NCI-H345 treated with DMSO at 0.1 percent for 48 hours (cell line): ENCODE measurements around the gene PLXNB3.

ENCODE experiments used
- DNase-seq: peaks from one replicate; lab custom pipeline; 2025; ENCODE audit not compliant: unreplicated experiment; lab: John Stamatoyannopoulos, UW

The PLXNB3 gene

DNA sequence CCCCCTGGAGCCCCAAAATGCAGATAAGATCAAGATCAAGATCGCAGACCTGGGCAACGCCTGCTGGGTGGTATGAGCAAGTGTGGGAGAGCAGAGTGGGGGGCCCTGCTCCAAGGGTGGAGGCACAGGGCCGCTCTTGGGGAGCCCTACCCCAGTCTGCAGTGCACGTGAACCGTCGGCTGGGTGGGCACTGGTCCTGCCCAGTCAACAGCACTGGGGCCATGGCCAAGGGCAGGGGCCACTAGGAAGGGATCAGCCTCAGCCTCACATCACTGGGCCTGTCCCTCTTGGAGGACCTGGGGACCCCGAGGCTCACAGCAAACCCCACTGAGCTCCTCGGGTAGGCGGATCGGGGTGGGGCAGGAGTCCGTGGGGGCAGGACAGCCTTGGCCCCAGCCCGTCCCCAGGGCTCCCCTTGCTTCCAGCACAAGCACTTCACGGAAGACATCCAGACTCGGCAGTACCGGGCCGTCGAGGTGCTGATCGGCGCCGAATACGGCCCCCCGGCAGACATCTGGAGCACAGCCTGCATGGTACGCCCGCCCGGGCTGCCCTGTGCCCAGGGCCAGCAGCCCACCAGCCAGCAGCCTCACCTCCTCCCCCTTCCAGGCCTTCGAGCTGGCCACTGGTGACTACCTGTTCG is 20.4 kb downstream of the PLXNB3 start:
- DNase-seq, result no peak

DNA sequence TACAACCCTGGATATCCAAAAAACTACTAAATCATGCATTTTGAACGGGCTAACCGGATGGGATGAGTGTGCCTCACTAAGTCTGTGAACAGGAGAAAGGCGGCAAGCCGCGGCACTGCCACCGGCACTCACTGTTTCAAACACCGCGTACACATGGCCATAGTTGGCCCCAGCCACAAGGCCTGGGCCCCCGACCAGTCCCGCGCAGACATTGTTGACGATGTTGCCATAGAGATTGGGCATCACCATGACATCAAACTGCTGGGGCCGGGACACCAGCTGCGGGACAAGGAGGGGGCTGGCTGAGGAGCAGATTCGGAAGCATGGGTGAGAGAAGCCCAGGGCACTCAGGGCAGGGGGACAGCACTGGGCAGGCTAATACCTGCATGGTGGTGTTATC is 22.6 kb downstream of the PLXNB3 start:
- DNase-seq, result no peak

DNA sequence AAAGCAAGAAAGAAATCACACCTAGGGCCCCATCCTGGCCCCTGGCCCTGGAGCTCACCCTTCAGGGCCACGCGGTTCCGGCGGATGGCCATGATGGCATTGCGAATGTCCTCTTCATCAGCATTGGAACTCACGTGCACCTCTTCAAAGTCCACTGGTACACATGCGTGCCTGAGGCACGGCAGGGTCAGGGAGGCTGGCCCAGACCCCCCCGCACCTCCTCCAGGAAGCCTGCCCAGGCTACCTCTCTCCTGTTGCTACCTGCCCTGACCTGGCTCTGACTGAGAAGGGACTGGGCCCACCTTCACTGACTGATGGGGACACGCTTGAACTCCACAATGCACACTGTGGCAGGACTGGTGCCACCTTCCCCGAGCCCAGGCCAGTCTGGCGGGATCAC is 25.6 kb downstream of the PLXNB3 start:
- DNase-seq, result no peak

DNA sequence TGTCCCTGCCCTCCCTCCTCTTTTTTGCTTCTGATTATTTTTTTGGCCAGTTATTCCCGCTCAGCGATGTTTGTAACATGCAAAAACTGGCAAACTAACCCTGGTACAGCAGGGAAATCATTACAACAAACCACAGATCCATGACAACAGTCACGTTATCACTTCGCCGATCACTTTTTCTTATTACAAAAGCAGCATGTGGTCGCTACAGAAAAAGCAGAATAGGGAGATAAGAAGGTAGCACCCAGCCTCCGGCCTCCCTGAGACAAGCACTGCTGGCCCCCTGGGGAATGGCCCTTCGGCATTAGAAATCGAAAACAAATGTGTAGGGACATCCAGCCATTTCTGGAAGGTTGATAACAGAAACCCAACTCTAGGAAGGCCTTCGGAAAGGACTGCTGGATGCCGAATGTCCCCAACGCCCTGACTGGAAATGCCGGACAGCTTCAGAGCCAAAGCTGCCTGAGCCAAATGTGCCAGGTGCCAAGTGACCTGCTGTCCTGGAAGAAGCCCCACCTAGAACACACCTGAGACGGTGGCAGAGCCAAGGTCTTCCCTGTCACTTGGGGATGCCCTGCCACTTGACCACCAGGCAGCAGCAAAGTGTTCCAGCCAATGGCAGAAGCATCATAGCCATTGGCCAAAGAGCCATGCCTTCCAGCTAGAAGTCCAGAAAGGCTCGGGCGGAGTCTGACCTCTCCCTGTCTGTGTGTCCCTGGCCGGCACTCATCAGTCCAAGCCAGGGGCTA is 27.2 kb downstream of the PLXNB3 start:
- DNase-seq, result no peak

DNA sequence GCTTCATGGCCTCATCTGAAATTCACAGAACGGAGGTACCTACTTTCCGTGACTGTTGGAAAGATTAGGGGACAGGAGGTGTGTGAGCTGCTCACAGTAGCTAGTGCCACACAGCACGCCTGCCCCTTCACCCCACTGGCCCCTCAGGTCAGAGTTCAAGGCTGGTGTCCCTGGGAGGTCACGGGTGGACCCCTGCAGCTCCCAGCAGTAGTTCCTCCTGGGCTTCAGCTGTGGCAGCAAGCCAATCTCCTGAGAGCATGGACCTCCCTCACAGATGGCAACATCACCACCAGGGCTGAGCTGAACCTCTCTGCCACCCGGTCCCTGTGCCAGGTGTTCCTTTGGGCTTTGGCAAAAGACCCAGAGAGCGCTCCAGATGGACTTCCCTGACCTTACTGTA is 28.3 kb downstream of the PLXNB3 start:
- no peak for DNase-seq

DNA sequence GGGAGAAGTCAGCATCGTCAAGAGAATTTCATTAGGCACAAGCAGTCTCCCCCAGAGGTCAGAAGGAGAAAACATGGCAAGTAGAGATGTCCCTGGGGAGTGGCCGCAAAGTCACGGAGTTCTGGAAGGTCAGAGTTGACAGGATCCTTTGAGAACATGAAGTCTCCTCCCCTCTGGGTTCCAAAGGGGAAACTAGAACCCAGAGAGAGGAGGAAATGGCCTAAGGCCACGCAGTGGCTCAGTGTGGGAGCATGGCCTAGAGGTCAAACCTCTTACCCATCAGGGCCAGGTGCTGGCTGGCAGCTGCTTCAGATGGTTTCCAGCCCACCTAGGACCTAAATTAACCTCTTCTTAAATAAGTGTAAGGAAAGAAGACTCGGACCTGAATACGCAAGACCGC is 29.2 kb downstream of the PLXNB3 start:
- DNase-seq, result no peak

DNA sequence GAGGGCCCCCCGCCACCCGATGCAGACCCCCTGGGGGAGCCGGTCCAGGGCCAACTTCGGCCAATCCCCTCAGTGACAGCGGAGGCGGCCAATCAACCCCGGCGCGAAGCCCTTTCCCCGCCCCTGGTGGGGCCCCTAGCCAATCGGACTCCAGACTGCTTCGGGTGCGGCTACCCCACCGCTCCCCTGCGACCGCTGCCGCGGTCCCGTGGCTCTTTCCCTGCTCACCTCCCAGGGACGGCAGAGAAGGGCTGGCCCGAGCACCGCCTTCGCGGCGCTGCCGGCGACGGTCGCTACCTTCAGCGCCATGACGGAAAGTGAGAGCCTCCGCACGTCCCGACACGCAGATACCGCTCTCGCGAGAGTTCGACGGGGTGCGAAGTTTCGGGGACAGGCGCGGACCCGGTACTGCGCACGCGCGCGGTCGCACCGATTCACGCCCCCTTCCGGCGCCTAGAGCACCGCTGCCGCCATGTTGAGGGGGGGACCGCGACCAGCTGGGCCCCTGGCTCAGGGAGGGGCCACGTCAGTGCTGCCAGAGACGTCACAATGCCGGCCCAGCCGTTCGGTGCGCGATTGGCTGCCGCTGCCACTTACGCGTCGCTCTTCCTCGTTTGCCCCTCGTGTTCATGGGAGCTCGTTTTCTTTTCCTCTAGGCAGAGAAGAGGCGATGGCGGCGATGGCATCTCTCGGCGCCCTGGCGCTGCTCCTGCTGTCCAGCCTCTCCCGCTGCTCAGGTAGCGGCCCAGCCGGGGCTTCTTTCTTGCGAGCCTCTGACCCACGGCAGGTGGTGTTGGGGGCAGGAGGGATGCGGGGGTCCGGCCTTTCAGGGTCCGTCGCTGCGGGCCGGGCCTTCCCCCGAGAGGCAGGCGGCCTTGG is 30.2 kb downstream of the PLXNB3 start, which contains the start of the genes IDH3G and SSR4:
IDH3G (minus strand) TSS at position 358 of the 879 bp plus-strand sequence; CDS start at position 309, 49 bp downstream.
SSR4 (plus strand) TSS at position 651 of the 879 bp plus-strand sequence; CDS start at position 671, 20 bp downstream.
- DNase-seq, result peak; percentile 91

DNA sequence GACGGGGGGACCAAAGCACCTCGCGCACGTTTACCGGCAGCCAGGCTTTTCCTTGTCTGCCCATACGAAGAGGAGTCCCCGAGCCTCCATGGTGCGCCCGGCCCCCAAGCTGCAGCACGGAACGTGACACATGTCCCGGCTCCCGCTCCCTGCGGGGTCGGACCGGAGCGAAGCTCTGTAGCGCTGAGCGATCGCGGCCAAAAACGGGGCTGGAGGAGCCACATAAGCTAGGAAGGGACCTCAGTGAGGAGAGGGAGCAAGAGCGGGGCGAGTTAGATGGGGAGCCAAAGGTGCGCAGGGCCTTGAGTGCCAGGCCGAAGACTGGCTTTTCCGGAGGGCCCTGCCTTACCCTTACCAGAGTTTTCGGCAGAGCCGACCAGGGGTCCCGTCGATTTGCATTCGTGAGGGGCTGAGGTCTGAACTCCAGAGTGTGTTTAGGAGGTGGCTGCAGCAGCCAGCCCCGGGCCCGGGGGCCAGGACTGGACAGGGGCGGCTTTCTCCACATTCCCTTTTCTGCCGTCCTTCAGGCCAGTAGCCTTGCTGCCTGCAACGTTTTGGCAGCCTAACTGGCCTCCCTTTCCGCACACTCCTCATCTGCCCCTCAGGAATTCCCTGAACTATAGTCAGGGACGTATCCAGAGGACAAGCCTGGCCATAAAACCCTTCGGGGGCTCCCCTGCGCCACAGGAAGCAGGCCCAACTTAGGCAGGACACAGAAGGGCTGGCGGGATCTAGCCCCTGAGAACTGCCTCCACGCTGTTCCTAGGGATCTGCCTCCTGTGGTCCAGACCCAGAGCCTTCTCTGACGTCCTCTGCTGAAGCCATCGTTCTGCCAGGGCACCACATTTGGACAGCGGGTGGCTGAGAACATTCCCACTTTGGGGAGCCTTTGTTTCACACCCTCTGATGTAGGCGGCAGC is 31.1 kb downstream of the PLXNB3 start:
- no peak for DNase-seq

DNA sequence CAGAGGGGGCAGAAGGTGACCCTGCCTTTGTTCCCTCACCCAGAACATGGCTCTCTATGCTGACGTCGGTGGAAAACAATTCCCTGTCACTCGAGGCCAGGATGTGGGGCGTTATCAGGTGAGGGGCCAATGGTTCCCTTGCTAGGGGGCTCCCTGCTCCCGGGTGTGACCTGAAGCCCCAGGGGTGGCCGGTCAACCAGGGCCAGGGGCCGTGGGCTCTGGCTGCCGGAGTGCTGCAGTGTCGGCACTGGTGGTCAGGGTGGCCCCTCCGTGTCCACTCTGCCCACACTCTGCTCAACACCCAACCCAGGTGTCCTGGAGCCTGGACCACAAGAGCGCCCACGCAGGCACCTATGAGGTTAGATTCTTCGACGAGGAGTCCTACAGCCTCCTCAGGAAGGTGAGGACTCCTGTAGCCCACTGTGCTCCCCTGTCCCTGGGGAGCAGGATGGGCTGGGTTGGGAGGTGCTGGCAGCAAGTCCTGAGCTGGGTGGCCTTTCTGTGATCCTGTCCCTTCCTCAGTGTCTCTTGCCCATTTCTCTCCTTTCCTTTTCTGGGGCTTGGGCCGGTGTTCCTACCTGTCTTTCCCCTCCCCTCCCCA is 33.5 kb downstream of the PLXNB3 start:
- no peak for DNase-seq

DNA sequence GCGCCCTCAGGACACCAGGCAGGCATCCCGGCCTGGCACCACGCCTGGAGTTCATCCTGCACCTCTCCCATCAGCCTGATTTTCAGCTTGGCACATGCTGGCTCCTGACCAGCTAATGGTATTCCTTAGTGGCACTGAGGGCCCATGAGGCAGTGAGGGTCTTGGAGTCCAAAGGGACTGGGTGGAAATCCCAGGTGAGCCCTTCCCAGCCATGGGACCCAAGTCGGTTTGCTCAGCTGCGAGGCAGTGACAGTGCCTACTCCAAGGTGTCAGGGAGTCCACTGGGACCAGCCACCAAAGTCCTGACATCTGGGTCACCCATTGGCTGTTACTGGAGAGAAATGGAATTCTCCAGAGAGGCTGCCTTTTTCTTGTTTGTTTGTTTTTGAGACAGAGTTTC is 35.3 kb downstream of the PLXNB3 start:
- no peak for DNase-seq

DNA sequence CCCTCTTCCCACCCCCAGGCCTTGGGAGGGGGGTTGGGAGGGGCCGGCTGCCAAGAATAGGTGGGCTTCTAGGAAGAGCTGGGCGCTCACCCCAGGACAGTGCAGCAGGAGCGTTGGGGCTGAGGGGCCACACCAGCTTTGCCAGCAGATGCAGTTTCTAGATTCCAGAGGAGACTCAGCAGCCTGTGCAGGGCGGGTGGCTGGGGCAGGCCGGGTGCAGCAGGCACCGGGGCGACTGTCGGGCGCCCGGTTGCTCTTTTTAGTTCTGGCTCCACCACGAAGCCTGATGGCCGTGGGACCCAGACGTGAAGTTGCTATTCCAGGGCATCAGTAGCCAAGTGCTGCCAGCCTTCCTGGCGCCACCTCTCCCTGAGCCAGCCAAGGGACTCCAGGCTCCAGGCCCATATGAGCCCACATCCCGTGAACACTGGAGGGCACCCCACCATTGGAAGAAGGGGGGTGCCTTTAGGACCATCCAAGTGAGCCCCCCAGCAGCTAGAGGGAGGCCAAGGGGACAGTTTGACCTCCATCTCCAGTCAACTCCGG is 36.2 kb downstream of the PLXNB3 start:
- DNase-seq, result no peak

DNA sequence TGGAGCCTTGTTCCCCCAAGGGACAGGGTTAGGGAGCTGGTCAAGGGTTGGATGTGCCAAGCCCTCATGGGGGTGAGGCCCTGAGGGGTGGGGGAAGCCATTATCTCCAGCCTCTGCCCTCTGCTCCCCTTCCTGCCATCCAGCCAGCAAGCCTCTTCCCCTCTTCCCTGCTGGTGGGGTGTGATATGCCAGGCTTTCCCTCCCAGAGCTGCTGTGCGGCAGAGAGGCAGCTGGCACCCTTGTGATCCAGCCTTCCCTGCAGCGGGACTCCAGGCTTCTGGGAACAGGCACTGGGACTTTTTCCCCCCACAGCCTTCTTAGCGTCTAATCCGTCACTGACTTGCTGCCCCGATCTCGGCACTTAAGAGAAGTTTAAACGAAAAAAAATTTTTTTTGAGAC is 36.7 kb downstream of the PLXNB3 start:
- no peak for DNase-seq

DNA sequence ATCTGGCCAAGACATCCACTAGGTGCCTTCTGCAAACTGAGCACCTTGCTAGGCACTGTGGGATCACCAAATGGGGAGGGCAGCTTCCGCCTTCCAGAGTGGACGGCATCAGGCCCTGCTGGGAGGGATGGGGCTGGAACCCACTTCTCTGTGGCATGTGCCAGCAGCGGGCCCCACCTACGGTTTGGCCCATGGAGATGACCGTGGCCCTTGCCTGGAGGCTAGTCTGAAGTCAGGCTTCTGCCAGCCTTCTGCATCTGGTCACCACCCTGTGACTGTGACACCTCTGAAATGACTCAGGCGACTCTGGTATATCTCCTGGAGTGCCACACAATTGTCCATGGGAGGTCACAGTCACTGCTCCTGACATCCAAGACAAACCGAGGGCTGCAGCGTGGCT is 37.6 kb downstream of the PLXNB3 start:
- no peak for DNase-seq

DNA sequence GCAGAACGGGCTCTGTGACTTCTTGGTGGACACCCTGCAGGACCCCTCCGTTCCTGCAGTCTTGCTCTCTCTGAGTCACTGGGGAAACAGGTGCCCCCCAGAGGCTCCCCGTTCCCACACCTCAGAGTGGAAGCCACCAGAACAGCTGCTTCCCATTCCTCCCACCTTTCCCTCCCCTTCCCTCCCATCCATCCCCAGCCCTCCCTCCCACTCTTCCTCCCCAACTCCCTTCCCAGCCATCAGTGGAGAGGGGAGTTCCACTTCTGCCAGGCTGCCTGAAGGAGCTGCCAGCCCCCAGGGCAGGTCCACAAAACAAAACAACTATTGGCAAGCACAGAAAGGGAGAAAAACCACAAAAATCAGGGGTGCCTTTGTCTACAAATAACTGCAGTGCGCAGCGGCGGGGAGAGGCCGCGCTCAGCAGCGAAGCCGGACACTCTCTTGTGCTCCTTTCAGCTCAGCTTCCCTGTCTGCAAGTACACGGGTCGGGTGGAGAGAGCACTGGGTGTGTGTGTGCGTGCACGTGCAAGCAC is 38.5 kb downstream of the PLXNB3 start:
- DNase-seq, result no peak

DNA sequence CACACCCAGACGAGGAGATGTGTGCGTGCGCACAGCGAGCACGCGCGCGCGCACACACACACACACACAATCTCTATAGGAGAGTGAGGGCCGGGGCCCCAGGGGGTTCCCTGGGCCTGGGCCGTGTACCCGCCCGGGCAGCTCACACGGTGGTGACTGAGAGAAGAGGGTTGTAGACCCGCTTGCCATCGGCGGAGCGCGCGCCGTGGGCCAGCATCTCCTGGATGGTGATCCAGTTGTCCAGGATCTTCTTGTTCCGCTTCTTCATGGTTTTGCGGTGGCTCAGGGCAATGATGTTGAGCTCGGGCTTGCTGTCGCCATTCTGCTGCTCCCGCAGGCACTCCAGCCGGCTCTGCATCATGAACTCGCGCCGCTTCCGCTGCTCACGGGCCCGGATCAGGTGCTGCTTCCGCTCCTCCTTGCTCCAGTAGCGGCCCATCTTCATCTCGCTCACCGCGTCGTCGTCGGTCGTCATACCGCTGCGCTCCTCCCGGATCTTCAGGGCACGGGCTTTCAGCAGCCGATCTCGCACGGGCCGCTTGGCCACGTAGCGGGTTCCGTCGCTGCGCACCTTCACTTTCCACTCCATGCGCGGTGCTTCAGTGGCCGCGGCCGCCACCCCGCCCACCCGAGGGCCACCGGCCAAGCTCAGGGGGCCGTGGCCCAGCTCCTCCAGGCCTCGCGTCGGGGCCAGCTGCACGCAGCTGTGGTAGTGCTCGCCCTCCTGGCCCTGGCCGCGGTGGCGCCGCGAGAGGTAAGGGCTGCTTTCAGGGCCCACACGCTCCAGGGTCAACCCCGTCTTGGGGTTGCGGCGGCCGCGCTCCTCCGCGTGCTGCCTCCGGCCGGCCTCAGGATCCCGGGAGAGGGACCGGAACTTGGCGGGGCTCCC is 39.4 kb downstream of the PLXNB3 start:
- DNase-seq, result no peak

DNA sequence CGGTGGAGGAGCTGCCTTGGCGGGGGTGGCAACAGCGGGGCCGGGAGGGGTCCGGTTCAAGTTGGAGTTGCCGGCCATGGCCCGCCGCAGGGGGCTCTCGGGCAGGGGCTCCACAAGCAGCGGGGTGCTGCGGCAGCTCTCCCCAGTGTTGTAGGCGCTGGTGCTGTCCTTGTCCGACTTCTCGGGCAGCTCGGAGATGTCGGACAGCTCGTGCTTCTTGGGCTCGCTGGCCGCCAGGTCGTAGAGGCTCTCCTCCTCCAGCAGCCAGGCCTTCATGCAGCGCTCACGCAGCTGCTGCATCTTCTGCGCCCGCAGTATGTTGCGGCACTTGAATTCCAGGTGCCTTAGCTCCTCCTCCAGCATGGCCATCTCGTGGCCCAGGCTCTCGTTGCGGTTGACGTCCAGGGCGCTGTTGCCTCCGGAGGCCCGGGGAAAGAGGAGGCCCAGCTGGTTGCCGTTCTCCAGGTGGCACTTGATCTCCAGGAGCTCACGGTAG is 40.1 kb downstream of the PLXNB3 start:
- DNase-seq, result no peak

DNA sequence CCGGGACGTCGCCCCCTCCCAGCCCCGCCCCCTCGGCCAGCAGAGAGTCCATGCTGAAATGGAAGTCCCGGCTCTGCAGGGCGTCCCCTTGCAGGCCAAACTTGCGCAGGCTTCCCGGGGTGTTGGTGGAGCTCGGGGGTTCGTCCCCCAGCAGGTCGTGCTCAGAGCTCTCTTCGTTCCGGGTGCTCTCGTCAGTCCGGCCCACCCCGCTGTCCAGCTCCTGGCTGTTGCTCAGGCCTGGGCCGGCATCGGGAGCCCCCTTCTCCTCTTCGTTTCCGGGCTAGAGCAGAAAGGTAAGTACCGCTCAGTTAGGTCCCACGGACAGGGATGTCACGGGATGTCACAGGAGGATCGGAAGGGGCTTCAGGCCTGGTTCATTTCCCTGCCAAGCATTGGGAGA is 40.6 kb downstream of the PLXNB3 start:
- DNase-seq, result no peak

DNA sequence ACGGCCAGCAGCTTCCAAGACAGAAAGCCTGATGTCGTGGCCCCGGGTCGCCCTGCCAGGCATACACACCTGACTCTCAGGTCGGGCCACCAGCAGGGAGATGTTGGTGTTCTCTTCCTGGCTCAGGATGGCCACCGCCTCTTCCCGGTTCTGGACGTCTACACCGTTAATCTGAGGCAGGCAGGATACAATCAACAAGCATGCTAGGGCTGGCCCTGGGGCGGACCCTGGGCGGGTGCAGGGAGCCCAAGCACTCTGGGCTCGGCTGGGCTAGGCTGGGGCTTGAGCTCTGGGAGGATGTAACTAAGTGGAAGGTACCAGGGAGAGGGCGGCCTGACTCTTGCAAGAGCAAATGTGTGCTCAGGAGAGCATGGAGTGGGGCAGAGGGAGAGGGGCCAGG is 41.4 kb downstream of the PLXNB3 start:
- DNase-seq, result no peak
